A549 treated with RU486 at 1 μM for 4 hours (cell line): ENCODE results near the gene MYOF. TPM values are rescaled to one million over a fixed set of nuclear protein-coding genes. Genes with fewer than 3 reads are reported as not detected.

Experiments
- total RNA-seq: library from RNA; stranded (reverse); fragments of 200-300 nt; extraction: Qiagen RNA extraction; gene quantifications from 5 replicates; pipeline ENCODE4 v1.2.3, GENCODE V29; 2022; ENCODE audit warnings: low read depth

MYOF gene, protein sequence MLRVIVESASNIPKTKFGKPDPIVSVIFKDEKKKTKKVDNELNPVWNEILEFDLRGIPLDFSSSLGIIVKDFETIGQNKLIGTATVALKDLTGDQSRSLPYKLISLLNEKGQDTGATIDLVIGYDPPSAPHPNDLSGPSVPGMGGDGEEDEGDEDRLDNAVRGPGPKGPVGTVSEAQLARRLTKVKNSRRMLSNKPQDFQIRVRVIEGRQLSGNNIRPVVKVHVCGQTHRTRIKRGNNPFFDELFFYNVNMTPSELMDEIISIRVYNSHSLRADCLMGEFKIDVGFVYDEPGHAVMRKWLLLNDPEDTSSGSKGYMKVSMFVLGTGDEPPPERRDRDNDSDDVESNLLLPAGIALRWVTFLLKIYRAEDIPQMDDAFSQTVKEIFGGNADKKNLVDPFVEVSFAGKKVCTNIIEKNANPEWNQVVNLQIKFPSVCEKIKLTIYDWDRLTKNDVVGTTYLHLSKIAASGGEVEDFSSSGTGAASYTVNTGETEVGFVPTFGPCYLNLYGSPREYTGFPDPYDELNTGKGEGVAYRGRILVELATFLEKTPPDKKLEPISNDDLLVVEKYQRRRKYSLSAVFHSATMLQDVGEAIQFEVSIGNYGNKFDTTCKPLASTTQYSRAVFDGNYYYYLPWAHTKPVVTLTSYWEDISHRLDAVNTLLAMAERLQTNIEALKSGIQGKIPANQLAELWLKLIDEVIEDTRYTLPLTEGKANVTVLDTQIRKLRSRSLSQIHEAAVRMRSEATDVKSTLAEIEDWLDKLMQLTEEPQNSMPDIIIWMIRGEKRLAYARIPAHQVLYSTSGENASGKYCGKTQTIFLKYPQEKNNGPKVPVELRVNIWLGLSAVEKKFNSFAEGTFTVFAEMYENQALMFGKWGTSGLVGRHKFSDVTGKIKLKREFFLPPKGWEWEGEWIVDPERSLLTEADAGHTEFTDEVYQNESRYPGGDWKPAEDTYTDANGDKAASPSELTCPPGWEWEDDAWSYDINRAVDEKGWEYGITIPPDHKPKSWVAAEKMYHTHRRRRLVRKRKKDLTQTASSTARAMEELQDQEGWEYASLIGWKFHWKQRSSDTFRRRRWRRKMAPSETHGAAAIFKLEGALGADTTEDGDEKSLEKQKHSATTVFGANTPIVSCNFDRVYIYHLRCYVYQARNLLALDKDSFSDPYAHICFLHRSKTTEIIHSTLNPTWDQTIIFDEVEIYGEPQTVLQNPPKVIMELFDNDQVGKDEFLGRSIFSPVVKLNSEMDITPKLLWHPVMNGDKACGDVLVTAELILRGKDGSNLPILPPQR (N-terminal part only)
- total RNA-seq: 180 to 248 TPM (median 210 TPM) in 5 replicates

GRCh38 chr10:93482145-93482834, at the start of gene MYOF:
Gene MYOF, minus strand, starts transcription at chr10:93482334. Its CDS starts 140 bp downstream, at chr10:93482194.

GRCh38 chr10:93496322-93497041, 14.3 kb upstream of the MYOF start, which contains the start of gene CEP55:
Gene CEP55, plus strand, starts transcription at chr10:93496612. Its CDS starts 3,440 bp downstream, at chr10:93500052.

Other genes with a start within 250 kb of the MYOF start
- 47.3 to 72.8 TPM (median 66.7 TPM) in 5 replicates for gene CEP55, start 14.3 kb upstream of the MYOF start, total RNA-seq
- 0.14 to 0.44 TPM (median 0.25 TPM) in 5 replicates for gene FFAR4, start 84.3 kb upstream of the MYOF start, total RNA-seq
- 5.1 to 10.4 TPM (median 9.4 TPM) in 5 replicates for gene RBP4, start 118.9 kb upstream of the MYOF start, total RNA-seq
- gene PDE6C, start 130.2 kb upstream of the MYOF start, total RNA-seq: not detected in 5 replicates
- gene FRA10AC1, start 220.3 kb upstream of the MYOF start, total RNA-seq: 2.9 to 6.2 TPM (median 5.7 TPM) in 5 replicates